CD4-positive, alpha-beta T cell (primary cell): ENCODE data around the gene SASH1. TPM values are rescaled to one million over a fixed set of nuclear protein-coding genes. Genes with fewer than 3 reads are reported as not detected.

Experiments used
- ATAC-seq: fragments of 200-7000 bp; cut with Tn5 transposase; one replicate; pipeline ENCODE4 v1.10.0; 2022; ENCODE audit warnings: mild to moderate bottlenecking; ENCODE audit not compliant: poor library complexity
- CTCF ChIA-PET: fragments of 350-600 bp; sonication (Branson Sonifier 250); formaldehyde crosslinking; loops from one replicate; lab custom pipeline; 2021; ENCODE audit warnings: antibody characterized with exemption, inconsistent platforms; lab: Charles Lee
- POLR2A ChIA-PET: fragments of 350-600 bp; sonication (Branson Sonifier 250); formaldehyde crosslinking; loops from one replicate; lab custom pipeline; 2021; ENCODE audit warnings: antibody characterized with exemption, inconsistent platforms; lab: Charles Lee
- DNase-seq, 14 experiments: peaks; one replicate each; pipeline ENCODE4 v3.0.0-alpha.2; 2013 to 2020; ENCODE audit warnings: mixed read lengths in 2 of 14
- H3K27ac ChIP-seq, 2 donors: one replicate each; pipeline versions ENCODE4 v1.5.1 to v1.7.0; 2013; ENCODE audit warnings: low read length in 2 of 2, low read depth in 1 of 2, mild to moderate bottlenecking in 1 of 2
- H3K27me3 ChIP-seq, 2 experiments: 1 replicate in 1 of 2; 2 replicates in 1 of 2; pipeline versions ENCODE4 v1.6.1 to v1.7.0; 2013; ENCODE audit warnings: low read length in 2 of 2, control low read depth in 1 of 2, mild to moderate bottlenecking in 1 of 2, moderate library complexity in 1 of 2; ENCODE audit not compliant: insufficient read depth in 2 of 2, control insufficient read depth in 1 of 2
- H3K36me3 ChIP-seq: one replicate; pipeline ENCODE4 v1.6.1; 2013; ENCODE audit warnings: low read length, control low read depth; ENCODE audit not compliant: insufficient read depth
- H3K4me1 ChIP-seq: one replicate; pipeline ENCODE4 v1.6.1; 2013; ENCODE audit warnings: low read length, control low read depth; ENCODE audit not compliant: insufficient read depth
- H3K4me3 ChIP-seq: one replicate; pipeline ENCODE4 v1.5.1; 2013; ENCODE audit warnings: mild to moderate bottlenecking, low read length, moderate library complexity
- H3K9me3 ChIP-seq, 2 experiments: 1 replicate in 1 of 2; 2 replicates in 1 of 2; pipeline versions ENCODE4 v1.6.1 to v1.7.0; 2013; ENCODE audit warnings: low read length in 2 of 2, mild to moderate bottlenecking in 2 of 2, control low read depth in 1 of 2, moderate library complexity in 1 of 2; ENCODE audit not compliant: control insufficient read depth in 1 of 2, insufficient read depth in 1 of 2
- H3K27ac Mint-ChIP-seq: one replicate; pipeline ENCODE4 v1.8.0; 2020; ENCODE audit warnings: mixed read lengths
- H3K27me3 Mint-ChIP-seq: one replicate; pipeline ENCODE4 v1.8.0; 2021; ENCODE audit warnings: mixed read lengths
- H3K36me3 Mint-ChIP-seq: one replicate; pipeline ENCODE4 v1.8.0; 2021; ENCODE audit warnings: low read depth, mixed read lengths
- H3K4me1 Mint-ChIP-seq: one replicate; pipeline ENCODE4 v1.8.0; 2021; ENCODE audit warnings: low read depth, mixed read lengths
- H3K4me3 Mint-ChIP-seq: one replicate; pipeline ENCODE4 v1.8.0; 2020; ENCODE audit warnings: mild to moderate bottlenecking, mixed read lengths
- H3K9me3 Mint-ChIP-seq: one replicate; pipeline ENCODE4 v1.8.0; 2020; ENCODE audit warnings: mixed read lengths
- CTCF ChIP-seq: fragments of 200-600 bp; IDR thresholded peaks from one replicate; pipeline ENCODE4 v1.8.0; 2022; ENCODE audit warnings: antibody characterized with exemption, mild to moderate bottlenecking
- intact Hi-C, 2 experiments: fragments of 100-400 bp; cut with DNase I in 1 of 2; cut with micrococcal nuclease in 1 of 2; formaldehyde crosslinking; loops; one replicate each; pipeline versions ENCODE4 v1.15.1 to v1.9.0; 2023 to 2025; cut with DNase I, micrococcal nuclease
- total RNA-seq, 174 experiments: library from RNA in 2 of 174; stranded (reverse) in 2 of 174; gene quantifications; one replicate each; pipeline ENCODE4 v1.2.3 and lab custom pipeline; 2021 to 2026

Gene SASH1
- total RNA-seq, 2 experiments from 2014 or later, result 0.58 to 0.75 TPM

GRCh38 chr6:148521586-148521985 is 178.9 kb downstream of the SASH1 start:
- peaks cover 5% of the 10 kb centered on the region for H3K27me3 Mint-ChIP-seq

GRCh38 chr6:148523048-148523447 is 180.4 kb downstream of the SASH1 start:
- H3K9me3 Mint-ChIP-seq, result no peaks in the 10 kb centered on the region
- POLR2A ChIA-PET, result no interaction called here
- no peak overlapping the region for H3K27ac Mint-ChIP-seq
- no peak for TF ChIP-seq CTCF
- CTCF ChIA-PET, result interaction anchor here (0.6 kb wide), 1 partner anchor 462 kb away, joined by 4 read pairs; no protein-coding TSS in a partner anchor
- H3K4me3 Mint-ChIP-seq, result no peak overlapping the region
- ATAC-seq, result no peak
- no peak overlapping the region for H3K27ac ChIP-seq
- no peaks in the 10 kb centered on the region for H3K36me3 Mint-ChIP-seq
- H3K36me3 ChIP-seq, result no peaks in the 10 kb centered on the region
- H3K27me3 ChIP-seq, result no peaks in the 10 kb centered on the region
- peaks cover 3% of the 10 kb centered on the region for H3K4me1 ChIP-seq
- H3K9me3 ChIP-seq, result no peaks in the 10 kb centered on the region
- H3K4me1 Mint-ChIP-seq, result no peaks in the 10 kb centered on the region
- intact Hi-C loops, result no loop called here
- no peak for DNase-seq
- no peaks in the 10 kb centered on the region for H3K27me3 Mint-ChIP-seq
- H3K4me3 ChIP-seq, result no peak overlapping the region

More at GRCh38 chr6:148521586-148521985, 178.9 kb downstream of the SASH1 start:
- ATAC-seq (no peak), DNase-seq (no peak)
- no peak overlapping the region for H3K27ac ChIP-seq
- H3K36me3 Mint-ChIP-seq, result no peaks in the 10 kb centered on the region
- H3K4me1 Mint-ChIP-seq, result no peaks in the 10 kb centered on the region
- peaks cover 3% of the 10 kb centered on the region for H3K4me1 ChIP-seq
- no peak overlapping the region for H3K4me3 ChIP-seq
- no peaks in the 10 kb centered on the region for H3K36me3 ChIP-seq
- intact Hi-C loops, result no loop called here
- no peaks in the 10 kb centered on the region for H3K9me3 ChIP-seq
- POLR2A ChIA-PET, result no interaction called here
- H3K4me3 Mint-ChIP-seq, result no peak overlapping the region
- TF ChIP-seq CTCF, result no peak
- no peak overlapping the region for H3K27ac Mint-ChIP-seq
- no peaks in the 10 kb centered on the region for H3K27me3 ChIP-seq
- H3K9me3 Mint-ChIP-seq, result no peaks in the 10 kb centered on the region
- CTCF ChIA-PET, result no interaction called here

GRCh38 chr6:148523551-148523950 is 180.9 kb downstream of the SASH1 start:
- no peak overlapping the region for H3K27ac ChIP-seq
- intact Hi-C loops, result no loop called here
- no peaks in the 10 kb centered on the region for H3K36me3 ChIP-seq
- no peak overlapping the region for H3K4me3 Mint-ChIP-seq
- H3K27ac Mint-ChIP-seq, result no peak overlapping the region
- no peaks in the 10 kb centered on the region for H3K27me3 ChIP-seq
- H3K4me1 ChIP-seq, result peaks cover 3% of the 10 kb centered on the region
- no peak overlapping the region for H3K4me3 ChIP-seq
- DNase-seq, result no peak
- no peaks in the 10 kb centered on the region for H3K27me3 Mint-ChIP-seq
- no peak for ATAC-seq
- CTCF ChIA-PET, result interaction anchor here (0.6 to 0.7 kb wide), 2 partner anchors 40 to 462 kb away, joined by 3 to 4 read pairs; no protein-coding TSS in a partner anchor
- POLR2A ChIA-PET, result no interaction called here
- no peak for TF ChIP-seq CTCF
- no peaks in the 10 kb centered on the region for H3K4me1 Mint-ChIP-seq
- H3K36me3 Mint-ChIP-seq, result no peaks in the 10 kb centered on the region
- H3K9me3 ChIP-seq, result no peaks in the 10 kb centered on the region
- no peaks in the 10 kb centered on the region for H3K9me3 Mint-ChIP-seq
